Type B pancreatic cell (in vitro differentiated cells): Measurements from ENCODE around the gene FOSB. TPM values are rescaled to one million over a fixed set of nuclear protein-coding genes. Genes with fewer than 3 reads are reported as not detected.

Experiments used
- DNase-seq: peaks from one replicate; pipeline ENCODE4 v3.0.0; 2021; ENCODE audit warnings: mixed read lengths; ENCODE audit not compliant: unreplicated experiment; ENCODE audit errors: extremely low spot score
- H3K27ac Mint-ChIP-seq: 2 replicates; pipeline ENCODE4 v1.8.0; 2021; ENCODE audit warnings: mild to moderate bottlenecking, mixed read lengths
- H3K27me3 Mint-ChIP-seq: 2 replicates; pipeline ENCODE4 v1.8.0; 2021; ENCODE audit warnings: mixed read lengths
- H3K36me3 Mint-ChIP-seq: 2 replicates; pipeline ENCODE4 v1.8.0; 2021; ENCODE audit warnings: mixed read lengths
- H3K4me1 Mint-ChIP-seq: one replicate; pipeline ENCODE4 v1.8.0; 2021; ENCODE audit warnings: mixed read lengths; ENCODE audit not compliant: unreplicated experiment
- H3K4me3 Mint-ChIP-seq: 2 replicates; pipeline ENCODE4 v1.8.0; 2021; ENCODE audit warnings: mild to moderate bottlenecking, mixed read lengths
- H3K9me3 Mint-ChIP-seq: 2 replicates; pipeline ENCODE4 v1.8.0; 2021; ENCODE audit warnings: mixed read lengths
- total RNA-seq: library from RNA; stranded (reverse); gene quantifications from 2 replicates; pipeline ENCODE4 v1.2.1, GENCODE V29; 2021; ENCODE audit warnings: low replicate concordance
- TF ChIP-seq, protein P1 (sequence below): fragments of 200-600 bp; sonication (generic); conservative IDR thresholded peaks from 2 replicates; pipeline ENCODE4 v1.5.0; 2021; ENCODE audit warnings: antibody characterized with exemption, mild to moderate bottlenecking

FOSB gene
- total RNA-seq, 1 donor from 2014 or later: 28.4 TPM

GRCh38 chr19:45420871-45421270 is 46.9 kb upstream of the FOSB start:
- no peaks in the 10 kb centered on the region for H3K9me3 Mint-ChIP-seq
- no peak for DNase-seq
- H3K4me1 Mint-ChIP-seq: peaks cover 24% of the 10 kb centered on the region
- no peaks in the 10 kb centered on the region for H3K27me3 Mint-ChIP-seq
- no peaks in the 10 kb centered on the region for H3K36me3 Mint-ChIP-seq
- TF ChIP-seq, protein P1, sequence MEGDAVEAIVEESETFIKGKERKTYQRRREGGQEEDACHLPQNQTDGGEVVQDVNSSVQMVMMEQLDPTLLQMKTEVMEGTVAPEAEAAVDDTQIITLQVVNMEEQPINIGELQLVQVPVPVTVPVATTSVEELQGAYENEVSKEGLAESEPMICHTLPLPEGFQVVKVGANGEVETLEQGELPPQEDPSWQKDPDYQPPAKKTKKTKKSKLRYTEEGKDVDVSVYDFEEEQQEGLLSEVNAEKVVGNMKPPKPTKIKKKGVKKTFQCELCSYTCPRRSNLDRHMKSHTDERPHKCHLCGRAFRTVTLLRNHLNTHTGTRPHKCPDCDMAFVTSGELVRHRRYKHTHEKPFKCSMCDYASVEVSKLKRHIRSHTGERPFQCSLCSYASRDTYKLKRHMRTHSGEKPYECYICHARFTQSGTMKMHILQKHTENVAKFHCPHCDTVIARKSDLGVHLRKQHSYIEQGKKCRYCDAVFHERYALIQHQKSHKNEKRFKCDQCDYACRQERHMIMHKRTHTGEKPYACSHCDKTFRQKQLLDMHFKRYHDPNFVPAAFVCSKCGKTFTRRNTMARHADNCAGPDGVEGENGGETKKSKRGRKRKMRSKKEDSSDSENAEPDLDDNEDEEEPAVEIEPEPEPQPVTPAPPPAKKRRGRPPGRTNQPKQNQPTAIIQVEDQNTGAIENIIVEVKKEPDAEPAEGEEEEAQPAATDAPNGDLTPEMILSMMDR: no peak
- no peak overlapping the region for H3K27ac Mint-ChIP-seq
- peak overlapping the region; percentile 51 for H3K4me3 Mint-ChIP-seq

DNA sequence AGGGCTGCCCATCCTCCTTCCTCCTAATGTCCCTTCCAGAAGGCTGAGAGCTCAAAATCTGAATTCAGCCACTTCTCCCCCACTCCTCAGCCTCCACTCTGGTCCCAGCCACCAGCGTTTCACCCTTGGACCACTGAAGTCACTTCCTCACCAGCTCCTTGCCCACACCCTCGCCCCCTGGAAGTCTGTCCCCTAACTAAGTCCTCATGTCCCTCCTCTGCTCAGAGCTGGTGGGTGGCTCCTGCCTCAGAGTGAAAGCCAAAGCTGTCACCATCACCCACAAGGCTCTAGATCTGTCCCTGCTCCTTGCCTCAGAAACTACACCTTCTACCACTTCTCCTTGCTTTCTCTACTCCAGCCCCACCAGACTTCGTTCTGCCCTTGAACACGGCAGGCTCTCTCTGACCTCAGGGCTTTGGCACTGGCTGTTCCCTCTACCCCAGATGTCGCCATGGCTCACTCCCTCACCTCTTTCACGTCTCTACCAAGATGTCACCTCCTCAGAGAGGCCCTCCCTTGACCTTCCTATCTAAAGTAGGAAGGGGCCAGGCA is 45.8 kb upstream of the FOSB start:
- TF ChIP-seq, protein P1: no peak
- H3K36me3 Mint-ChIP-seq: no peaks in the 10 kb centered on the region
- no peak overlapping the region for H3K27ac Mint-ChIP-seq
- H3K4me1 Mint-ChIP-seq: peaks cover 24% of the 10 kb centered on the region
- H3K27me3 Mint-ChIP-seq: no peaks in the 10 kb centered on the region
- H3K4me3 Mint-ChIP-seq: peak overlapping the region; percentile 38
- no peak for DNase-seq
- H3K9me3 Mint-ChIP-seq: no peaks in the 10 kb centered on the region

DNA sequence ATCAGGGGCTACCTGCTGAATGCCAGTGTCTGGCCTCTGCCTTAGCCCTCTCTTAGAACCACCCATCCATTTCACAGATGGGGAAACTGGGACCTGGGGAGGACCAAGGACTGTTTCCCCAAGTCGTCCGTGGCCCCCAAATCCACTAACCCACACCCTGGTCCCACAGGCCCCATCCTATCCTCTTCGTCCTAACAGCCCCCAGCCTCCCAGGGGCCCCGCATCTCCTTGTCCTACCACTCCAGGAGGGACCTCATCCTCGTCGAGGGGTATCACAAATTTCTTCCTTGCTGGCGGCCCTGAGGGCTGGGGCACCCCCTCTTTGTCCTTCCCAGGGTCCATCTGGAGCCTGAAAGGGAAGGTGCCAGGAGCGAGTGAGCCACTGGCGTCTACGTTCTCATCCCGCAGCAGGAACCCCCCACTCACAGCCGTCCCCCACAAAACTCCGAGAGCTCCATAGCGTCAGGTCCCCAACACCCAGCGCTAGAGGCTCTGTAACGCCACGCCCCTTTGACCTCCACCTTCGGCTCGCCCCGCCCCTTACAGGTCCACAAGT is 44.7 kb upstream of the FOSB start:
- DNase-seq: no peak
- H3K4me1 Mint-ChIP-seq: peaks cover 24% of the 10 kb centered on the region
- peaks cover 4% of the 10 kb centered on the region for H3K27me3 Mint-ChIP-seq
- H3K27ac Mint-ChIP-seq: peak overlapping the region; percentile 95
- TF ChIP-seq, protein P1: no peak
- no peaks in the 10 kb centered on the region for H3K36me3 Mint-ChIP-seq
- H3K4me3 Mint-ChIP-seq: peak overlapping the region; percentile 96
- H3K9me3 Mint-ChIP-seq: no peaks in the 10 kb centered on the region

DNA sequence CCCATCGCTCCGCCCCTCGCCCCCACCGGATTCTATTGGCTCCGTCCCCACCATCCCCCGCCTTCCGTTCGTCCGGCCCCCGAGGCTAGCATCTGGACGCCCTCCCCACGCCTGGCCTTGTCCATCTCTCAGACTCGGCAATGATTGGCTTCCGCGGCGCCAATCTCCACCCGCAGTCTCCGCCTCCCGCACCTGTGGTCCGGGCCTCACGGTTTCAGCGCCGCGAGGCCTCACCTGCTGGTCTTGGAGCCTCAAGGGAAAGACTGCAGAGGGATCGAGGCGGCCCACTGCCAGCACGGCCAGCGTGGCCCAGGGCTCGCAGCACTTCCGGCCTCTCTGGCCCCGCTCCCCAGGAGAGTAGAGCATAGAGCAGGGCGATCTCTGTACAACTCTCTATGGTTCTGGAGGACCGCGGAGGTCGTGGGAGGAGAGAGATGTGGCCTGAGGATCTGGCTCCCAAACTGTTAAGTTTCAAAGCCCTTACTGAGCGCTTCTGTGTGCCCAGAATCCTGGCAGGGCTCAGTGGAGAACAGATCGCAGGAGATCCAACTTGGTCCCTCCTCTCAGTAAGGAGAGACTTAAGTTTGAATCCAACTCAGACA is 44.1 kb upstream of the FOSB start, which contains the start of gene ERCC1:
Gene ERCC1 (minus strand): TSS at position 329 of the 602 bp plus-strand sequence. CDS start 543 bp downstream, outside the sequence.
- Mint-ChIP-seq H3K4me3 (peak within 1 kb of the TSS; percentile 96), H3K27ac (peak within 1 kb of the TSS; percentile 95), H3K9me3 (no peaks in the 10 kb centered on the region), H3K27me3 (peaks cover 8% of the 10 kb centered on the region), H3K4me1 (peaks cover 27% of the 10 kb centered on the region), H3K36me3 (no peaks in the 10 kb centered on the region)
- peak; percentile 96 for DNase-seq
- TF ChIP-seq, protein P1: no peak

GRCh38 chr19:45424191-45425058 is 43.4 kb upstream of the FOSB start:
- TF ChIP-seq, protein P1: no peak
- Mint-ChIP-seq H3K27me3 (peaks cover 8% of the 10 kb centered on the region), H3K4me1 (peaks cover 27% of the 10 kb centered on the region), H3K36me3 (no peaks in the 10 kb centered on the region), H3K9me3 (no peaks in the 10 kb centered on the region), H3K4me3 (peak overlapping the region; percentile 96), H3K27ac (peak overlapping the region; percentile 95)
- no peak for DNase-seq
